CD8-positive, alpha-beta memory T cell (primary cell): ENCODE measurements around the gene SLC16A2. TPM values are rescaled to one million over a fixed set of nuclear protein-coding genes. Genes with fewer than 3 reads are reported as not detected.

Experiments
- CTCF ChIA-PET: fragments of 350-600 bp; sonication (Branson Sonifier 250); formaldehyde crosslinking; loops from one replicate; lab custom pipeline; 2021; ENCODE audit warnings: antibody characterized with exemption; lab: Charles Lee
- POLR2A ChIA-PET: fragments of 350-600 bp; sonication (Branson Sonifier 250); formaldehyde crosslinking; loops from one replicate; lab custom pipeline; 2021; ENCODE audit warnings: antibody characterized with exemption; lab: Charles Lee
- DNase-seq, 5 donors: peaks; one replicate each; pipeline versions ENCODE4 v3.0.0 to v3.0.0-alpha.2; 2020 to 2022; ENCODE audit warnings: mixed read lengths in 1 of 5
- H3K27ac ChIP-seq: one replicate; pipeline ENCODE4 v1.7.0; 2013; ENCODE audit warnings: low read depth, mild to moderate bottlenecking, low read length, moderate library complexity
- H3K27me3 ChIP-seq: 2 replicates; pipeline ENCODE4 v1.7.0; 2013; ENCODE audit warnings: low read length, mild to moderate bottlenecking; ENCODE audit not compliant: insufficient read depth, poor library complexity, severe bottlenecking
- H3K36me3 ChIP-seq: 2 replicates; pipeline ENCODE4 v1.7.0; 2013; ENCODE audit warnings: mild to moderate bottlenecking, low read length, moderate library complexity; ENCODE audit not compliant: insufficient read depth
- H3K4me1 ChIP-seq: 2 replicates; pipeline ENCODE4 v1.7.0; 2013; ENCODE audit warnings: mild to moderate bottlenecking, low read length, moderate library complexity; ENCODE audit not compliant: insufficient read depth
- H3K4me3 ChIP-seq: 2 replicates; pipeline ENCODE4 v1.7.0; 2013; ENCODE audit warnings: mild to moderate bottlenecking, low read length
- H3K9me3 ChIP-seq: 2 replicates; pipeline ENCODE4 v1.7.0; 2013; ENCODE audit warnings: mild to moderate bottlenecking, low read length
- H3K27ac Mint-ChIP-seq, 8 donors: one replicate each; pipeline ENCODE4 v1.8.0; 2020 to 2021; ENCODE audit warnings: mixed read lengths in 8 of 8, mild to moderate bottlenecking in 6 of 8, inconsistent platforms in 3 of 8, moderate library complexity in 3 of 8
- H3K27me3 Mint-ChIP-seq, 2 donors: one replicate each; pipeline ENCODE4 v1.8.0; 2020 to 2021; ENCODE audit warnings: mixed read lengths in 2 of 2, mild to moderate bottlenecking in 1 of 2, moderate library complexity in 1 of 2
- H3K36me3 Mint-ChIP-seq, 3 donors: one replicate each; pipeline ENCODE4 v1.8.0; 2020 to 2021; ENCODE audit warnings: mixed read lengths in 3 of 3, inconsistent platforms in 1 of 3, mild to moderate bottlenecking in 1 of 3
- H3K4me1 Mint-ChIP-seq, 3 donors: one replicate each; pipeline ENCODE4 v1.8.0; 2020 to 2021; ENCODE audit warnings: mixed read lengths in 3 of 3, inconsistent platforms in 1 of 3, mild to moderate bottlenecking in 1 of 3
- H3K4me3 Mint-ChIP-seq, 7 donors: one replicate each; pipeline ENCODE4 v1.8.0; 2020 to 2021; ENCODE audit warnings: mixed read lengths in 7 of 7, mild to moderate bottlenecking in 6 of 7, moderate library complexity in 4 of 7, inconsistent platforms in 2 of 7
- H3K9me3 Mint-ChIP-seq, 5 donors: one replicate each; pipeline ENCODE4 v1.8.0; 2020 to 2022; ENCODE audit warnings: mixed read lengths in 5 of 5, mild to moderate bottlenecking in 3 of 5, moderate library complexity in 2 of 5, inconsistent platforms in 1 of 5
- polyA plus RNA-seq: library from polyadenylated mRNA; unstranded; fragments of 300-500 nt; fragmentation: Illumina TruSeq; gene quantifications from one replicate; pipeline ENCODE4 v1.2.3, GENCODE V29; 2021
- total RNA-seq, 2 experiments: library from RNA; stranded (reverse); gene quantifications; one replicate each; pipeline ENCODE4 v1.2.3, GENCODE V29; 2021

The SLC16A2 gene
- total and polyA plus RNA-seq, 3 experiments from 2014 or later, result 0.24 to 0.78 (median 0.46) TPM

- peaks cover 0 to 25% of the 10 kb centered on the region in 2 donors for H3K27me3 Mint-ChIP-seq
- Histone ChIP-seq H3K27ac (no peak overlapping the region), H3K9me3 (no peaks in the 10 kb centered on the region), H3K36me3 (no peaks in the 10 kb centered on the region), H3K4me1 (no peaks in the 10 kb centered on the region), H3K4me3 (no peak overlapping the region), H3K27me3 (no peaks in the 10 kb centered on the region)
- no peaks in the 10 kb centered on the region for H3K9me3 Mint-ChIP-seq
- H3K4me3 Mint-ChIP-seq, result no peak overlapping the region
- no peaks in the 10 kb centered on the region for H3K36me3 Mint-ChIP-seq
- H3K27ac Mint-ChIP-seq, result no peak overlapping the region
- peaks cover 2 to 6% (median 4%) of the 10 kb centered on the region in 3 donors for H3K4me1 Mint-ChIP-seq
- no peak for DNase-seq
- ChIA-PET CTCF (interaction anchor here (1.0 kb wide), 1 partner anchor 45 kb away, joined by 3 read pairs; no protein-coding TSS in a partner anchor), POLR2A (no interaction called here)
Measured at GRCh38 chrX:74426615-74427014, 5.3 kb downstream of the SLC16A2 start.

GRCh38 chrX:74431797-74432196, 10.5 kb downstream of the SLC16A2 start:
- no peaks in the 10 kb centered on the region for H3K4me1 Mint-ChIP-seq
- POLR2A ChIA-PET, result no interaction called here
- H3K36me3 Mint-ChIP-seq, result no peaks in the 10 kb centered on the region
- H3K36me3 ChIP-seq, result no peaks in the 10 kb centered on the region
- H3K4me3 Mint-ChIP-seq, result no peak overlapping the region
- no peaks in the 10 kb centered on the region for H3K27me3 ChIP-seq
- H3K9me3 Mint-ChIP-seq, result no peaks in the 10 kb centered on the region
- no peaks in the 10 kb centered on the region for H3K9me3 ChIP-seq
- no peak overlapping the region for H3K27ac ChIP-seq
- H3K27ac Mint-ChIP-seq, result no peak overlapping the region
- no peaks in the 10 kb centered on the region for H3K4me1 ChIP-seq
- no peak overlapping the region for H3K4me3 ChIP-seq
- CTCF ChIA-PET, result no interaction called here
- peaks cover 0 to 16% of the 10 kb centered on the region in 2 donors for H3K27me3 Mint-ChIP-seq
- no peak for DNase-seq

GRCh38 chrX:74434336-74434735, 13.0 kb downstream of the SLC16A2 start:
- Histone ChIP-seq H3K27me3 (no peaks in the 10 kb centered on the region), H3K4me1 (no peaks in the 10 kb centered on the region), H3K9me3 (no peaks in the 10 kb centered on the region), H3K36me3 (no peaks in the 10 kb centered on the region), H3K27ac (no peak overlapping the region), H3K4me3 (no peak overlapping the region)
- ChIA-PET CTCF (no interaction called here), POLR2A (no interaction called here)
- no peak for DNase-seq
- H3K4me1 Mint-ChIP-seq, result no peaks in the 10 kb centered on the region
- H3K36me3 Mint-ChIP-seq, result no peaks in the 10 kb centered on the region
- H3K4me3 Mint-ChIP-seq, result no peak overlapping the region
- no peak overlapping the region for H3K27ac Mint-ChIP-seq
- H3K9me3 Mint-ChIP-seq, result no peaks in the 10 kb centered on the region
- H3K27me3 Mint-ChIP-seq, result peaks cover 4 to 7% of the 10 kb centered on the region in 2 donors

- CTCF ChIA-PET, result no interaction called here
- H3K27ac Mint-ChIP-seq, result no peak overlapping the region
Measured at GRCh38 chrX:74437530-74437929, 16.2 kb downstream of the SLC16A2 start.

GRCh38 chrX:74438764-74439163, 17.5 kb downstream of the SLC16A2 start:
- no peaks in the 10 kb centered on the region for H3K4me1 ChIP-seq
- H3K27me3 ChIP-seq, result no peaks in the 10 kb centered on the region

More at GRCh38 chrX:74437530-74437929, 16.2 kb downstream of the SLC16A2 start:
- H3K27ac ChIP-seq, result no peak overlapping the region
- peaks cover 11 to 12% of the 10 kb centered on the region in 2 donors for H3K27me3 Mint-ChIP-seq
- H3K36me3 ChIP-seq, result no peaks in the 10 kb centered on the region
- H3K9me3 ChIP-seq, result no peaks in the 10 kb centered on the region
- no peak for DNase-seq
- H3K4me1 Mint-ChIP-seq, result no peaks in the 10 kb centered on the region
- H3K4me1 ChIP-seq, result no peaks in the 10 kb centered on the region
- no peaks in the 10 kb centered on the region for H3K27me3 ChIP-seq
- H3K36me3 Mint-ChIP-seq, result peaks cover 0 to 2% (median 0%) of the 10 kb centered on the region in 3 donors
- POLR2A ChIA-PET, result no interaction called here
- H3K4me3 ChIP-seq, result no peak overlapping the region
- no peaks in the 10 kb centered on the region for H3K9me3 Mint-ChIP-seq
- no peak overlapping the region for H3K4me3 Mint-ChIP-seq

GRCh38 chrX:74445099-74445498, 23.8 kb downstream of the SLC16A2 start:
- POLR2A ChIA-PET, result no interaction called here
- H3K27me3 Mint-ChIP-seq, result peaks cover 3 to 11% of the 10 kb centered on the region in 2 donors
- H3K4me1 Mint-ChIP-seq, result peaks cover 6% of the 10 kb centered on the region in 3 donors
- H3K36me3 Mint-ChIP-seq, result peaks cover 0 to 2% (median 0%) of the 10 kb centered on the region in 3 donors
- Histone ChIP-seq H3K4me1 (peaks cover 3% of the 10 kb centered on the region), H3K9me3 (no peaks in the 10 kb centered on the region), H3K4me3 (no peak overlapping the region), H3K36me3 (no peaks in the 10 kb centered on the region), H3K27ac (no peak overlapping the region), H3K27me3 (no peaks in the 10 kb centered on the region)
- no peak for DNase-seq
- H3K27ac Mint-ChIP-seq, result no peak overlapping the region
- peaks cover 0 to 1% (median 0%) of the 10 kb centered on the region in 5 donors for H3K9me3 Mint-ChIP-seq
- no peak overlapping the region for H3K4me3 Mint-ChIP-seq
- CTCF ChIA-PET, result no interaction called here

More at GRCh38 chrX:74438764-74439163, 17.5 kb downstream of the SLC16A2 start:
- Histone ChIP-seq H3K4me3 (no peak overlapping the region), H3K27ac (no peak overlapping the region), H3K9me3 (no peaks in the 10 kb centered on the region), H3K36me3 (no peaks in the 10 kb centered on the region)
- Mint-ChIP-seq H3K36me3 (peaks cover 0 to 2% (median 0%) of the 10 kb centered on the region in 3 donors), H3K27ac (no peak overlapping the region), H3K9me3 (no peaks in the 10 kb centered on the region), H3K27me3 (peaks cover 11 to 12% of the 10 kb centered on the region in 2 donors), H3K4me1 (no peaks in the 10 kb centered on the region), H3K4me3 (no peak overlapping the region)
- ChIA-PET POLR2A (no interaction called here), CTCF (no interaction called here)
- DNase-seq, result no peak

GRCh38 chrX:74446876-74447275, 25.6 kb downstream of the SLC16A2 start:
- Mint-ChIP-seq H3K9me3 (peaks cover 0 to 1% (median 0%) of the 10 kb centered on the region in 5 donors), H3K27ac (no peak overlapping the region), H3K36me3 (no peaks in the 10 kb centered on the region), H3K27me3 (peaks cover 2 to 6% of the 10 kb centered on the region in 2 donors), H3K4me1 (peaks cover 6% of the 10 kb centered on the region in 3 donors), H3K4me3 (no peak overlapping the region)
- CTCF ChIA-PET, result no interaction called here
- H3K4me3 ChIP-seq, result no peak overlapping the region
- peaks cover 3% of the 10 kb centered on the region for H3K4me1 ChIP-seq
- H3K9me3 ChIP-seq, result no peaks in the 10 kb centered on the region
- POLR2A ChIA-PET, result no interaction called here
- H3K27me3 ChIP-seq, result no peaks in the 10 kb centered on the region
- H3K36me3 ChIP-seq, result no peaks in the 10 kb centered on the region
- DNase-seq, result no peak
- no peak overlapping the region for H3K27ac ChIP-seq

GRCh38 chrX:74448669-74449068, 27.4 kb downstream of the SLC16A2 start:
- Histone ChIP-seq H3K9me3 (no peaks in the 10 kb centered on the region), H3K4me3 (no peak overlapping the region), H3K4me1 (peaks cover 3% of the 10 kb centered on the region), H3K27ac (no peak overlapping the region), H3K36me3 (no peaks in the 10 kb centered on the region), H3K27me3 (no peaks in the 10 kb centered on the region)
- ChIA-PET CTCF (no interaction called here), POLR2A (no interaction called here)
- H3K4me3 Mint-ChIP-seq, result no peak overlapping the region
- H3K9me3 Mint-ChIP-seq, result peaks cover 0 to 1% (median 0%) of the 10 kb centered on the region in 5 donors
- peaks cover 2 to 6% of the 10 kb centered on the region in 2 donors for H3K27me3 Mint-ChIP-seq
- H3K36me3 Mint-ChIP-seq, result no peaks in the 10 kb centered on the region
- DNase-seq, result no peak
- peaks cover 6% of the 10 kb centered on the region in 3 donors for H3K4me1 Mint-ChIP-seq
- peak overlapping the region in 1 of 8 donors; percentile 27 for H3K27ac Mint-ChIP-seq
